ENCODE results near the gene GADD45GIP1.

GRCh38 chr19:12985049-12985776, 28.2 kb upstream of the GADD45GIP1 start:
- TF ChIP-seq POLR2AphosphoS5 (IDR thresholded peaks at IDR 0.05) = peak; percentile 80
- no peak for TF ChIP-seq EZH2 (IDR thresholded peaks at IDR 0.05; ENCODE audit: borderline replicate concordance, insufficient read depth, low read length, poor library complexity, severe bottlenecking)
- peak; percentile 81 for TF ChIP-seq EP300 (conservative IDR thresholded peaks at IDR 0.05; ENCODE audit: poor library complexity, severe bottlenecking)
- TF ChIP-seq CTCF (IDR thresholded peaks at IDR 0.05; ENCODE audit: poor library complexity, severe bottlenecking) = no peak
- no peak for TF ChIP-seq REST (IDR thresholded peaks at IDR 0.05; ENCODE audit: borderline replicate concordance)
- no peak for TF ChIP-seq RAD21 (conservative IDR thresholded peaks at IDR 0.05)
